Gastroesophageal sphincter (tissue), 3 donors: ENCODE measurements around the gene FOXJ3.

Experiments used
- EP300 ChIP-seq: sonication (generic); formaldehyde crosslinking; IDR thresholded peaks from one replicate; pipeline ENCODE4 v1.6.1; 2017; ENCODE audit warnings: antibody characterized with exemption, mild to moderate bottlenecking
- POLR2A ChIP-seq, 2 donors: fragments of 450-650 bp; IDR thresholded peaks; one replicate each; pipeline ENCODE4 v1.6.1; 2017; ENCODE audit warnings: antibody characterized with exemption in 2 of 2, mild to moderate bottlenecking in 2 of 2, moderate library complexity in 1 of 2
- POLR2AphosphoS5 ChIP-seq: sonication (generic); formaldehyde crosslinking; IDR thresholded peaks from one replicate; pipeline ENCODE4 v1.6.1; 2017; ENCODE audit warnings: antibody characterized with exemption
- TF ChIP-seq, protein P1 (sequence below), 4 experiments: fragments of 200-600 bp in 2 of 4; fragments of 450-650 bp in 2 of 4; sonication (generic) in 1 of 4; IDR thresholded peaks; one replicate each; pipeline ENCODE4 v1.5.1; 2017 to 2019; ENCODE audit warnings: antibody characterized with exemption in 4 of 4, mild to moderate bottlenecking in 2 of 4, moderate library complexity in 2 of 4

DNA sequence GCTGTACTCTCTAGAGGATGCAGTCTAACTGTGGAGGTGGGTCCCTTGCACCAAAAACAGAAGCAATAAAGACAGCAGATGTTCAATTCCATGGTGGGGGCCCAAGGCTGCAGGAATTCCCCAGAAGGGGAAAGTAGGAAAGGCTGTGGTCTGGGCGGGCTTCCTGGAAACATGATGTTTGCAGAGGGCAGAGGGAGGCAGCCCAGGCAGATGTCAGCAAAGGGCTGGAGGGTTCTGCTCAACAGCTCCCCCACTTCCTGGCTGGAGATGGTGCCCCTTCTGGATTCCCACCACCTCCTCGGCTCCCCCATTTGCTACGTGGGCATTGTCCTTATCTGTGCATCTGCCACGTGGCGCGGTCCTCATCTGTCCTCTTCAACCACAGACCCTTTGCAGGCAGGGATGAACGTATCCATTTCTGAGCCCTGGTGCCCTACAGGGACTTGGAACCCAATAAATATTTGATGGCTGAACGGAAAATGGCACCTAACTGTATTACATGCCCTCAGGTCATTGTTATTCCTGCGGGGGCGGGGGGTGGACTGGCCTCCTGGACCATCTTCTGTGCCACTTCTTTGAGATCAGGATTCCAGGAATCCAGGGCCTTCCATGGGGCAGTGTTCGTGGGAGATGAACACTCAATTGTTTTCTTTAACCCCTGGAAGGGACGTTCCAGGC, 190.2 kb downstream of the FOXJ3 start:
- TF ChIP-seq, protein P1, sequence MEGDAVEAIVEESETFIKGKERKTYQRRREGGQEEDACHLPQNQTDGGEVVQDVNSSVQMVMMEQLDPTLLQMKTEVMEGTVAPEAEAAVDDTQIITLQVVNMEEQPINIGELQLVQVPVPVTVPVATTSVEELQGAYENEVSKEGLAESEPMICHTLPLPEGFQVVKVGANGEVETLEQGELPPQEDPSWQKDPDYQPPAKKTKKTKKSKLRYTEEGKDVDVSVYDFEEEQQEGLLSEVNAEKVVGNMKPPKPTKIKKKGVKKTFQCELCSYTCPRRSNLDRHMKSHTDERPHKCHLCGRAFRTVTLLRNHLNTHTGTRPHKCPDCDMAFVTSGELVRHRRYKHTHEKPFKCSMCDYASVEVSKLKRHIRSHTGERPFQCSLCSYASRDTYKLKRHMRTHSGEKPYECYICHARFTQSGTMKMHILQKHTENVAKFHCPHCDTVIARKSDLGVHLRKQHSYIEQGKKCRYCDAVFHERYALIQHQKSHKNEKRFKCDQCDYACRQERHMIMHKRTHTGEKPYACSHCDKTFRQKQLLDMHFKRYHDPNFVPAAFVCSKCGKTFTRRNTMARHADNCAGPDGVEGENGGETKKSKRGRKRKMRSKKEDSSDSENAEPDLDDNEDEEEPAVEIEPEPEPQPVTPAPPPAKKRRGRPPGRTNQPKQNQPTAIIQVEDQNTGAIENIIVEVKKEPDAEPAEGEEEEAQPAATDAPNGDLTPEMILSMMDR (IDR thresholded peaks at IDR 0.05), result no peak
- TF ChIP-seq POLR2A (IDR thresholded peaks at IDR 0.05), result no peak
- TF ChIP-seq EP300, result no peak
- no peak for TF ChIP-seq POLR2AphosphoS5
